Natural killer cell treated with Interleukin-12 subunit alpha and Interleukin-12 subunit beta and Interleukin-15 and Interleukin-18, amount 100 ng/mL, for 72 hours (primary cell): ENCODE measurements around the gene ROBO1. TPM values are rescaled to one million over a fixed set of nuclear protein-coding genes. Genes with fewer than 3 reads are reported as not detected.

Experiments used
- ATAC-seq, 2 donors: fragments of 150-1000 bp; cut with Tn5 transposase in 1 of 2; sonication (Bioruptor Pico), chemical (Tn5 transposase) in 1 of 2; 2 replicates each; pipeline ENCODE4 v1.10.0; 2021
- DNase-seq: peaks from one replicate; pipeline ENCODE4 v3.0.0; 2022; ENCODE audit warnings: low spot score
- H3K27ac Mint-ChIP-seq, 2 donors: 1 replicate in 1 of 2; 2 replicates in 1 of 2; pipeline ENCODE4 v1.8.0; 2022; ENCODE audit warnings: mixed read lengths in 2 of 2, mild to moderate bottlenecking in 1 of 2, moderate library complexity in 1 of 2
- H3K27me3 Mint-ChIP-seq, 2 donors: 1 replicate in 1 of 2; 2 replicates in 1 of 2; pipeline ENCODE4 v1.8.0; 2022; ENCODE audit warnings: mixed read lengths in 2 of 2
- H3K36me3 Mint-ChIP-seq: one replicate; pipeline ENCODE4 v1.8.0; 2022; ENCODE audit warnings: mixed read lengths
- H3K4me1 Mint-ChIP-seq, 2 donors: 1 replicate in 1 of 2; 2 replicates in 1 of 2; pipeline ENCODE4 v1.8.0; 2022; ENCODE audit warnings: low read depth in 2 of 2, mixed read lengths in 2 of 2, mild to moderate bottlenecking in 1 of 2
- H3K4me3 Mint-ChIP-seq: one replicate; pipeline ENCODE4 v1.8.0; 2022; ENCODE audit warnings: mixed read lengths
- H3K9me3 Mint-ChIP-seq: 2 replicates; pipeline ENCODE4 v1.8.0; 2022; ENCODE audit warnings: mixed read lengths
- total RNA-seq, 2 donors: library from RNA; stranded (reverse); gene quantifications; one replicate each; pipeline ENCODE4 v1.2.3, GENCODE V29; 2022

ROBO1 gene
- total RNA-seq, 2 donors from 2014 or later = 0.05 TPM; not detected in 1

GRCh38 chr3:78858910-78859309 is 908.9 kb downstream of the ROBO1 start:
- peaks cover 21% of the 10 kb centered on the region for H3K9me3 Mint-ChIP-seq
- H3K36me3 Mint-ChIP-seq = peaks cover 11% of the 10 kb centered on the region
- H3K4me3 Mint-ChIP-seq = no peak overlapping the region
- no peaks in the 10 kb centered on the region for H3K4me1 Mint-ChIP-seq
- ATAC-seq = no peak
- no peak overlapping the region for H3K27ac Mint-ChIP-seq
- H3K27me3 Mint-ChIP-seq = no peaks in the 10 kb centered on the region
- no peak for DNase-seq

GRCh38 chr3:78858174-78858573 is 909.6 kb downstream of the ROBO1 start:
- ATAC-seq (no peak), DNase-seq (no peak)
- no peak overlapping the region for H3K4me3 Mint-ChIP-seq
- no peaks in the 10 kb centered on the region for H3K4me1 Mint-ChIP-seq
- H3K27ac Mint-ChIP-seq = no peak overlapping the region
- H3K36me3 Mint-ChIP-seq = peaks cover 11% of the 10 kb centered on the region
- H3K27me3 Mint-ChIP-seq = no peaks in the 10 kb centered on the region
- peaks cover 19% of the 10 kb centered on the region for H3K9me3 Mint-ChIP-seq

- no peak for DNase-seq
Measured at GRCh38 chr3:78857494-78858111, 910.2 kb downstream of the ROBO1 start.

GRCh38 chr3:78856164-78856563 is 911.6 kb downstream of the ROBO1 start:
- DNase-seq (no peak), ATAC-seq (no peak)
- H3K4me1 Mint-ChIP-seq = no peaks in the 10 kb centered on the region
- H3K4me3 Mint-ChIP-seq = no peak overlapping the region
- H3K27me3 Mint-ChIP-seq = no peaks in the 10 kb centered on the region
- H3K9me3 Mint-ChIP-seq = peaks cover 21% of the 10 kb centered on the region
- no peak overlapping the region for H3K27ac Mint-ChIP-seq
- H3K36me3 Mint-ChIP-seq = peaks cover 13% of the 10 kb centered on the region

More at GRCh38 chr3:78857494-78858111, 910.2 kb downstream of the ROBO1 start:
- H3K27ac Mint-ChIP-seq = no peak overlapping the region
- H3K36me3 Mint-ChIP-seq = peaks cover 16% of the 10 kb centered on the region
- no peak for ATAC-seq
- no peak overlapping the region for H3K4me3 Mint-ChIP-seq
- H3K27me3 Mint-ChIP-seq = no peaks in the 10 kb centered on the region
- peaks cover 23% of the 10 kb centered on the region for H3K9me3 Mint-ChIP-seq
- H3K4me1 Mint-ChIP-seq = no peaks in the 10 kb centered on the region

DNA sequence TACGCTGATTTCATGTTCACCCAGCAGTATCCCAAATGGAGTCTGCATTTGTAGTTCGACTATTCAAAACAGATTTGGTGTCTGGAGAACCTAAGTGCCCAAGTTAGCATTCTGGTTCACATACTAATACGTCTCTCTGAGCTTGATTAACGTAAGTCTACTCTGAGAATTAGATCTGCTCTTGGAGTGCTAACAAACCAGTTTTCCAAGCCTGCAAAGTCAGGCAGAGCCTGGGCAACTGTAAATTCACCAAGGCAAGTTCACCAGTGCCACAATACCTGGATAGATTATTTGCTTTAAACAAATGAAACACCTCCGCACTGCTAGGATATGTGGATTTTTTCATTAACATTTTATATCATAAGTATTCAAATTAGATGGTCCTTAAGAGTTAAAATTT is 912.6 kb downstream of the ROBO1 start:
- Mint-ChIP-seq H3K36me3 (peaks cover 10% of the 10 kb centered on the region), H3K4me3 (no peak overlapping the region), H3K4me1 (no peaks in the 10 kb centered on the region), H3K27me3 (no peaks in the 10 kb centered on the region), H3K9me3 (peaks cover 17% of the 10 kb centered on the region), H3K27ac (no peak overlapping the region)
- ATAC-seq (no peak), DNase-seq (no peak)

GRCh38 chr3:78848392-78849288 is 919.2 kb downstream of the ROBO1 start:
- Mint-ChIP-seq H3K4me1 (no peaks in the 10 kb centered on the region), H3K27ac (no peak overlapping the region), H3K27me3 (no peaks in the 10 kb centered on the region), H3K9me3 (peaks cover 18% of the 10 kb centered on the region), H3K4me3 (no peak overlapping the region), H3K36me3 (peaks cover 6% of the 10 kb centered on the region)
- ATAC-seq (no peak), DNase-seq (no peak)

DNA sequence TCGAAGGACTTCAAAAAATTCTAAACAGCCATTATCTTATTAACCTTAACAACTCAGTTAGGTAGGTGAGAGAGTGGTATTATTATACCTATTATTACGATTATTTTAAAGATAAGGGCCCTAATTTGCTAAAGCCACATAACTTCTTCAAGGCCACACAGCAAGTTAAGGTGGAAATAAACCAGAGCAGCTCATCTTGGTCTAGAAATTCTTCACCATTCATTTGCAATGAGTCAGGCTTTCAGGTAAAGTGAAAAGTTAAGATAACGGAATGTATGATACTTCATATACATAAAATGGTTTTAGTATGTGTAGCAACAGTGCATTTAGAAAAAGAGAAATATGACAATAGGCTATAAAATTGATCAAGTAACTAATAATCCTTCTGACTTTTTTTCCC is 920.2 kb downstream of the ROBO1 start:
- Mint-ChIP-seq H3K4me1 (no peaks in the 10 kb centered on the region), H3K27me3 (no peaks in the 10 kb centered on the region), H3K9me3 (peaks cover 13% of the 10 kb centered on the region), H3K36me3 (peaks cover 1% of the 10 kb centered on the region), H3K27ac (no peak overlapping the region), H3K4me3 (no peak overlapping the region)
- DNase-seq = no peak
- no peak for ATAC-seq

DNA sequence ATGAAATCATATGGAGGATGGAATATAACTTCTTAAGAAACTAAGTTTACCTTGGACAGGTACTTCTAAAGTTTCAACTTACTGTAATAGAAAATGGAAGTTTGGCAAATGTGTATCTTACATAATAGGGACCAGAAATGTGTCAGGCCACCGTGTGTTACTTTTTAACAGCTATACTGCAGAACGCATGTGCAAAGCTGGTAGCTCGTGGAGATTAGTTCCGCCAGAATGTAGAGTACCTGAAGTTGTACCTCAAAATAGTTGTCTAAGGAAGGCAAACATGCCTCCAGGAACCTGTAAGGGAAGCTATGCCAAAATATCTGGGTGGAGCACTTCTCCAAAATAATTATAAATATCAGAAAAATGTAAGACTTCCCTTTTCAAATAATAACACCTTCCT is 920.6 kb downstream of the ROBO1 start:
- Mint-ChIP-seq H3K27ac (no peak overlapping the region), H3K36me3 (no peaks in the 10 kb centered on the region), H3K9me3 (peaks cover 9% of the 10 kb centered on the region), H3K4me3 (no peak overlapping the region), H3K27me3 (no peaks in the 10 kb centered on the region), H3K4me1 (no peaks in the 10 kb centered on the region)
- no peak for ATAC-seq
- DNase-seq = no peak

- no peaks in the 10 kb centered on the region for H3K36me3 Mint-ChIP-seq
- H3K27ac Mint-ChIP-seq = no peak overlapping the region
- H3K4me3 Mint-ChIP-seq = no peak overlapping the region
- no peaks in the 10 kb centered on the region for H3K27me3 Mint-ChIP-seq
- DNase-seq (no peak), ATAC-seq (no peak)
- H3K9me3 Mint-ChIP-seq = peaks cover 9% of the 10 kb centered on the region
- H3K4me1 Mint-ChIP-seq = no peaks in the 10 kb centered on the region
Measured at GRCh38 chr3:78846718-78847117, 921.1 kb downstream of the ROBO1 start.

GRCh38 chr3:78845605-78846004 is 922.2 kb downstream of the ROBO1 start:
- Mint-ChIP-seq H3K4me1 (no peaks in the 10 kb centered on the region), H3K27me3 (no peaks in the 10 kb centered on the region), H3K4me3 (no peak overlapping the region), H3K9me3 (peaks cover 9% of the 10 kb centered on the region), H3K36me3 (no peaks in the 10 kb centered on the region), H3K27ac (no peak overlapping the region)
- ATAC-seq = no peak
- no peak for DNase-seq

GRCh38 chr3:78844307-78844706 is 923.5 kb downstream of the ROBO1 start:
- Mint-ChIP-seq H3K9me3 (peaks cover 7% of the 10 kb centered on the region), H3K27ac (no peak overlapping the region), H3K4me3 (no peak overlapping the region), H3K27me3 (no peaks in the 10 kb centered on the region), H3K4me1 (no peaks in the 10 kb centered on the region), H3K36me3 (no peaks in the 10 kb centered on the region)
- DNase-seq (no peak), ATAC-seq (no peak)

DNA sequence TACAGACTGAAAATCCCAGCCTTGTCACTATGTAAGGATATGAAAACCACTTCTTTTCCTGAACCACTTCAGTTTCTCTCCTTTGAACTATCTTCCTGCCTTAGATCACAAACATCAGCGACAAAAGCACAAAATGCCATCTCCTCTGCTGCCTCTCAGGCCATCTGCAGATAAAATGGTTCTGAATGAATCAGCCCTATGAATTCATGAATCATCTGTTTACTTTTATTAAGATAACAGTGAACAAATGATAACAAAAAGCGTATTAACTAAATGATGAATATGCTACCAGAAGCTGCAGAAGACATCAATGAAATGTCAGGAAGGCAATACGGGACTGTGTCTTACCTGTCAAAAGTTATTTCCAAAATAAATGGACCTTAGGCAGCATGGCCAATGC is 928.1 kb downstream of the ROBO1 start:
- Mint-ChIP-seq H3K4me3 (no peak overlapping the region), H3K9me3 (peaks cover 7% of the 10 kb centered on the region), H3K27ac (no peak overlapping the region), H3K27me3 (no peaks in the 10 kb centered on the region), H3K36me3 (no peaks in the 10 kb centered on the region), H3K4me1 (no peaks in the 10 kb centered on the region)
- ATAC-seq = no peak
- no peak for DNase-seq

GRCh38 chr3:78838362-78838761 is 929.4 kb downstream of the ROBO1 start:
- Mint-ChIP-seq H3K4me1 (no peaks in the 10 kb centered on the region), H3K27ac (no peak overlapping the region), H3K9me3 (peaks cover 7% of the 10 kb centered on the region)

DNA sequence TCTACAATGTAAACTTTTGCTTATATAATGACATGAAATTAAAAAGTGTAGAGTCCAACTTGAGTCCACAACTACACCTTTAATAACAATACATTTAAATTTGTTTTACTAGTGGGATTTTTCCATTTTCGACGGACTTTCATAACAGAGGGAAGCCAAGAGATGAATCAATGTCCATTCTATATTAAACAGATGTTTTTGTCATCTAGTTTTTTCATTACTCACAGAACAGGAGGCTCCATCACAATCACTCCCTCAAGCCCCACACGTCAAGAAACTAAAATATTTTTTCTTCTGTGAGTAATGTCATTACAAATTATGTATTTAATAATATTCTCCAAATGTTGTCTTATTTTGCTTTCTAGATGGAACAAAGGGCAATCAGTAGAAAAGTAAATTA is 932.9 kb downstream of the ROBO1 start:
- H3K27me3 Mint-ChIP-seq = no peaks in the 10 kb centered on the region
- H3K4me3 Mint-ChIP-seq = no peak overlapping the region
- peaks cover 10% of the 10 kb centered on the region for H3K9me3 Mint-ChIP-seq
- ATAC-seq (no peak), DNase-seq (no peak)
- no peaks in the 10 kb centered on the region for H3K36me3 Mint-ChIP-seq
- no peak overlapping the region for H3K27ac Mint-ChIP-seq
- no peaks in the 10 kb centered on the region for H3K4me1 Mint-ChIP-seq

More at GRCh38 chr3:78838362-78838761, 929.4 kb downstream of the ROBO1 start:
- no peaks in the 10 kb centered on the region for H3K27me3 Mint-ChIP-seq
- no peak overlapping the region for H3K4me3 Mint-ChIP-seq
- DNase-seq (no peak), ATAC-seq (no peak)
- no peaks in the 10 kb centered on the region for H3K36me3 Mint-ChIP-seq
